Osteoblast (primary cell): ENCODE results near the gene TMPRSS9. TPM values are rescaled to one million over a fixed set of nuclear protein-coding genes. Genes with fewer than 3 reads are reported as not detected.
A peak's percentile ranks its signal among the peaks of the same experiment; 100 is the strongest.
"Not testable (repeated sequence)": the region's sequence is repeated elsewhere in the genome, so short reads cannot be mapped to it uniquely, and the experiment has no call there.

ENCODE experiments used
- DNase-seq: peaks from one replicate; pipeline ENCODE4 v3.0.0; 2011; ENCODE audit warnings: low spot score, mixed read lengths; ENCODE audit not compliant: insufficient read length; ENCODE audit errors: missing footprints
- H2AFZ ChIP-seq: 2 replicates; pipeline ENCODE4 v1.6.0; 2011; ENCODE audit warnings: mild to moderate bottlenecking, low read length
- H3K27ac ChIP-seq: 2 replicates; pipeline ENCODE4 v1.5.1; 2011; ENCODE audit warnings: mild to moderate bottlenecking, low read depth, low read length, moderate library complexity
- H3K27me3 ChIP-seq: 2 replicates; pipeline ENCODE4 v1.6.0; 2012; ENCODE audit warnings: mild to moderate bottlenecking, control low read depth, inconsistent platforms, low read length, moderate library complexity; ENCODE audit not compliant: insufficient read depth
- H3K36me3 ChIP-seq: 2 replicates; pipeline ENCODE4 v1.5.1; 2011; ENCODE audit warnings: mild to moderate bottlenecking, low read length, control low read depth, moderate library complexity; ENCODE audit not compliant: insufficient read depth
- H3K4me1 ChIP-seq: 2 replicates; pipeline ENCODE4 v1.5.1; 2011; ENCODE audit warnings: mild to moderate bottlenecking, low read length, control low read depth, moderate library complexity; ENCODE audit not compliant: insufficient read depth
- H3K4me2 ChIP-seq: 2 replicates; pipeline ENCODE4 v1.6.0; 2011; ENCODE audit warnings: mild to moderate bottlenecking, low read length; ENCODE audit not compliant: insufficient read depth
- H3K4me3 ChIP-seq: fragments of 200-600 bp; sonication (generic); 3 replicates; pipeline ENCODE4 v1.5.1; 2012; ENCODE audit warnings: mild to moderate bottlenecking, low read length, inconsistent platforms; ENCODE audit not compliant: insufficient read depth
- H3K79me2 ChIP-seq: 2 replicates; pipeline ENCODE4 v1.6.0; 2012; ENCODE audit warnings: mild to moderate bottlenecking, low read length, control low read depth, inconsistent platforms; ENCODE audit not compliant: insufficient read depth
- H3K9me3 ChIP-seq: 2 replicates; pipeline ENCODE4 v1.5.1; 2011; ENCODE audit warnings: low read depth, low read length, control low read depth
- H4K20me1 ChIP-seq: 2 replicates; pipeline ENCODE4 v1.6.0; 2012; ENCODE audit warnings: mild to moderate bottlenecking, low read length, control low read depth; ENCODE audit not compliant: insufficient read depth
- CTCF ChIP-seq: IDR thresholded peaks from 2 replicates; pipeline ENCODE4 v1.5.1; 2011; ENCODE audit warnings: mild to moderate bottlenecking, low read depth, low read length, moderate library complexity; ENCODE audit errors: extremely low read depth
- total RNA-seq: library from RNA; depleted of rRNA; stranded (reverse); fragments of >200 nt; gene quantifications from 2 replicates; pipeline ENCODE4 v1.2.3, GENCODE V29; 2012

Gene TMPRSS9
- total RNA-seq, 1 donor: 1.1 TPM

- no peak overlapping the region for H3K4me2 ChIP-seq
- no peak overlapping the region for H3K4me3 ChIP-seq
- peaks cover 22% of the 10 kb centered on the region for H3K79me2 ChIP-seq
- no peaks in the 10 kb centered on the region for H3K9me3 ChIP-seq
- DNase-seq: no peak
- peaks cover 9% of the 10 kb centered on the region for H3K4me1 ChIP-seq
- H2AFZ ChIP-seq: no peak overlapping the region
- no peaks in the 10 kb centered on the region for H3K27me3 ChIP-seq
- TF ChIP-seq CTCF: no peak
- H4K20me1 ChIP-seq: peaks cover 4% of the 10 kb centered on the region
- no peak overlapping the region for H3K27ac ChIP-seq
- H3K36me3 ChIP-seq: no peaks in the 10 kb centered on the region
Measured at GRCh38 chr19:2460245-2460644, 100.2 kb downstream of the TMPRSS9 start.

- no peaks in the 10 kb centered on the region for H3K9me3 ChIP-seq
- peak overlapping the region; percentile 93 for H3K4me2 ChIP-seq
- TF ChIP-seq CTCF: no peak
- peak overlapping the region; percentile 91 for H3K4me3 ChIP-seq
- peak; percentile 98 for DNase-seq
- H3K27me3 ChIP-seq: no peaks in the 10 kb centered on the region
- H4K20me1 ChIP-seq: no peaks in the 10 kb centered on the region
- H3K36me3 ChIP-seq: no peaks in the 10 kb centered on the region
- peak overlapping the region; percentile 86 for H2AFZ ChIP-seq
- peak overlapping the region; percentile 5 for H3K27ac ChIP-seq
- H3K79me2 ChIP-seq: peaks cover 7% of the 10 kb centered on the region
- peaks cover 2% of the 10 kb centered on the region for H3K4me1 ChIP-seq
Measured at GRCh38 chr19:2461751-2462634, 101.9 kb downstream of the TMPRSS9 start.

- Histone ChIP-seq H3K36me3 (no peaks in the 10 kb centered on the region), H4K20me1 (no peaks in the 10 kb centered on the region), H3K4me1 (peaks cover 2% of the 10 kb centered on the region), H3K27ac (peak overlapping the region; percentile 5), H3K9me3 (no peaks in the 10 kb centered on the region), H3K79me2 (no peaks in the 10 kb centered on the region), H3K4me3 (peak overlapping the region; percentile 91), H2AFZ (peak overlapping the region; percentile 86), H3K4me2 (peak overlapping the region; percentile 93), H3K27me3 (no peaks in the 10 kb centered on the region)
- TF ChIP-seq CTCF: no peak
- peak; percentile 98 for DNase-seq
Measured at GRCh38 chr19:2462635-2463421, 102.8 kb downstream of the TMPRSS9 start.

- H3K4me2 ChIP-seq, H4K20me1 ChIP-seq, H3K4me3 ChIP-seq, H3K79me2 ChIP-seq, H3K4me1 ChIP-seq, H3K27ac ChIP-seq, H3K36me3 ChIP-seq, H3K27me3 ChIP-seq, DNase-seq, H3K9me3 ChIP-seq: not testable (repeated sequence)
- H2AFZ ChIP-seq: peak overlapping the region; percentile 30
Measured at GRCh38 chr19:2463694-2464093, 103.6 kb downstream of the TMPRSS9 start.
